GM19467 (cell line): Measurements from ENCODE around the gene PAN2.
"Not testable (repeated sequence)": the region's sequence is repeated elsewhere in the genome, so short reads cannot be mapped to it uniquely, and the experiment has no call there.

Experiments used
- ATAC-seq: cut with Tn5 transposase; IDR thresholded peaks from one replicate; pipeline ENCODE4 v1.9.1; 2021; ENCODE audit warnings: mild to moderate bottlenecking, moderate library complexity; ENCODE audit not compliant: unreplicated experiment

Gene PAN2

GRCh38 chr12:56308714-56309113, 25.1 kb downstream of the PAN2 start:
- no peak for ATAC-seq

DNA sequence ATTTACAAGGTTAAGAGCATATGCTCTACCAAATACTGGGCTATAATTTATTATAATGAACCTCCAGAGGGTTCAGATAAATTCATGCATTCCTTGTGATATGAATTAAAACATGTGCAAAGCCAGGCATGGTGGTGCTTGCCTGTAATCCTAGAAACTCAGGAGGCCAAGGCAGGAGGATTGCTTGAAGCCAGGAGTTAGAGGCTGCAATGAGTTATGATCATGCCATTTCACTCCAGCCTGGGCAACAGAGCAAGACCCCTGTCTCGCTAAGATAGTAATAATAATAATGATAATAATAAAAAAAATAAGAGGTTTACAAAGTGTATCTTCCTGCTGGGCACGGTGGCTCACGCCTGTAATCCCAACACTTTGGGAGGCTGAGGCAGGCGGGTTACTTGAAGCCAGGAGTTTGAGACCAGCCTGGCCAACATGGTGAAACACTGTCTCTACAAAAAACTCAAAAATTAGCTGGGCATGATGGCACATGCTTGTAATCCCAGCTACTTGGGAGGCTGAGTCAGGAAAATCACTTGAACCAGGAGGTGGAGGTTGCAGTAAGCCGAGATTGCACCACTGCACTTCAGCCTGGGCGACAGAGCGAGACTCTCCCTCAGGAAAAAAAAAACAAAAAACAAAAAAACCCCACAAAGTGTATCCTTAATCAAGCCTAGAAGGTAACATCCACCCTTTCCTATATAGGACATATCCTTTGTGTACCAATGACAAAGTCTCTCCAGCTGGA, 26.4 kb downstream of the PAN2 start:
- ATAC-seq = no peak

- ATAC-seq = no peak
Observed at GRCh38 chr12:56304872-56305590, 28.8 kb downstream of the PAN2 start.

DNA sequence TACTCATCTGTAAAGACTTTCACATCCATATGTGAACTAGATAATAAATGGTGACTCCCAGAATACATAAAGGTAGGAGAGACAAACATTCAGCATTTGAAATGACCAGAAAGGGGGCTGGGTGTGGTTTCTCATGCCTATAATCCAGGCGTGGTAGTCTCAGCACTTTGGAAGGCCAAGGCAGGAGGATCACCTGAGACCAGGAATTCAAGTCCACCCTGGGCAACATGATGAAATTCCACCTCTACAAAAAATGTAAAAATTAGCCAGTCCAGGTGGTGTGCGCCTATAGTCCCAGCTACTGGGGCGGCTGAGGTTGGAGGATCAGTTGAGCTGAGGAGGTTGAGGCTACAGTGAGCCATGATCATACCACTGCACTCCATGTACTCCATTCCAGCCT, 29.5 kb downstream of the PAN2 start:
- no peak for ATAC-seq

DNA sequence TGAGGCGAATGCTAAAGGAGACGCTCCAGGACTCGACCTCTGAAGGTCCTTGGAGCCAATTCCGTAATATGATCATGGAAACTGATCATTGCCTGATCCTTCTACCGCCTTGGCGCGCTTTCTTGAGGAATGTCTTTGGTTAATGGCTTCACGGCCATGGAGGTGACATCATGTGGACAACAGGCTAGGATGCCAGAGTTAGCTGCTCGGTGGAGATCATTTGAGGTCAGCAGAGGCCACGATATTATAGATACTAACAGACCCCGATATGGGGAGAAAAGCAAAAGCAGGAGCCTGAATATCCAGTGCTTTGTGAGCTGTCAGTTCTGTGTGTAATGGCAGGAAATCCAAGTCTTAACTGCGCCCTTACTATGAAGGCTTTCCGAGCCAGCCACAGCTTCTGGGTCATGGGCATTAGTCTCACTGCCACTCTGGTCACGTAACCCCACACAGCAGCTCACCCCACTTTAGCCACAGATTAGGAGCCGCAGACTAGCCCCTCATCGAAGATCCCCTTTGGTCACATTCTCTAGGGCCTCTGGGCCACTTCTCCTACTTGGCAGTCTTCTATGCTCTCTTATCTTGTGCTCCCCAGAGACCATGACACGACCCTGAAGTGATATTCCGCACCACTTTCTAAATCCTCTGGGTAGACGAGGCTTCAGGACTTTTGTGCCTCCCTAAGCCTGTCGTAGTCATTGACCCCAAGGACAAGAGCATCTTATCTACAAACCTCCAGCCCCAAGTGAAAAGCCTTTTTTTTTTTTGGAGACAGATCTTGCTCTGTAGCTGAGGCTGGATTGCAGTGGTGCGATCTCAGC, 32.9 kb downstream of the PAN2 start:
- no peak for ATAC-seq

GRCh38 chr12:56299853-56300643, 33.8 kb downstream of the PAN2 start, which contains the start of gene CS:
Gene CS (minus strand): TSS chr12:56300330. CDS start chr12:56300201, 129 bp downstream.
- peak; percentile 94 for ATAC-seq

DNA sequence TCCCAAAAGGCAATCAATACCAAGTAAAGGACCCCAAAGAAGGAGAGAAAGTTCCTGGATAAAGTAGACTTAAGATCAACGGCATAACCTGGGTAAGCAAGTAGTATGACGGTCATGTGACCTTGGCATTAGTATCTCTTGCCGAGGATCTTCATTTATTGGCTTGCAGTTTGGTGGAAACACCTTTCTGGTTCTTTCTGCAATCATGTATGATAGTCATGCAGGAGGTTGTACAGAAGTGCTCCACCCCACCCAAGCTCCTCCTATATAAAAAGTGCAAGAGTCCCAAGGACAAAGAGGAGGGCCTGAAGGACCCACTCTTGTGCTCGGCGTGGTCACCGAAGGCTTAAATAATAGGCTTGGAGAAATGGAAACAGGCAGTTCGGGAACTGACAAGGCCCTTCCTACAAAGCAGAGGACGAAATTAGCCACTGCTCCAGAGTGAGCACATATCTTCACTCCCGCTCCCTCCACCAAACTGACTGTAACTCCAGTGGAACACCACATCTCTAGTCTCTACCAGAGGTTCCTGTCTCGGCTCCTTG, 34.4 kb downstream of the PAN2 start:
- no peak for ATAC-seq

DNA sequence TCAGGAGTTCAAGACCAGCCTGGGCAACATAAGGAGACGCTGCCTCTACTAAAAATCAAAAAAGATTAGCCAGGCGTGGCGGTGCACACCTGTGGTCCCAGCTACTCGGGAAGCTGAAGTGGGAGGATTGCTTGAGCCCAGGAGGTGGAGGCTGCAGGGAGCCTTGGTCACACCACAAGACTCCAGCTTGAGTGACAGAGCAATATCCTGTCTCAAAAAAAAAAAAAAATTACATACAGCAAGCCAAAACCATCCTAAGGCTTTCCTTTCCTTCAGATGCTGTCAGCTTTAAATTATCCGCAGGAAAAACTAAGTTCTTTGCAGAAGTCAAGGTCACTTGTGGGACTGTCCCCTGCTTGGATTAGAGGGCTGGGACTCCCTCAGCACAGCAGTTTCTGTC, 35.0 kb downstream of the PAN2 start:
- ATAC-seq = no peak

DNA sequence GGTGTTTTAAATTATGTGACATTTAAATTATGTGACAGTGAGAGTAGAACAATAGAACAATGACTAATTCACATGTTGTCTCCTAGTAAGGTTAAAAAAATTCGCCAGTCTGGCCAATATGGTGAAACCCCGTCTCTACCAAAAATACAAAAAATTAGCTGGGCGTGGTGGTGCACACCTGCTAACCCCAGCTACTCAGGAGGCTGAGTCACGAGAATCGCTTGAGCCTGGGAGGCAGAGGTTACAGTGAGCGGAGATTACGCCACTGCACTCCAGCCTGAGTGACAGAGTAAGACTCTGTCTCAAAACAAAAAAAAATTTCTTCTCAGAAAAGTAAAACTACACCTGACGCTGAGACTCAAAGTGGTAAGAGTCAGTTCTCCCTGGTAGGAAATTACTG, 36.4 kb downstream of the PAN2 start:
- ATAC-seq = no peak

GRCh38 chr12:56296295-56296694, 37.5 kb downstream of the PAN2 start:
- no peak for ATAC-seq

GRCh38 chr12:56293795-56294194, 40.0 kb downstream of the PAN2 start:
- ATAC-seq = no peak

DNA sequence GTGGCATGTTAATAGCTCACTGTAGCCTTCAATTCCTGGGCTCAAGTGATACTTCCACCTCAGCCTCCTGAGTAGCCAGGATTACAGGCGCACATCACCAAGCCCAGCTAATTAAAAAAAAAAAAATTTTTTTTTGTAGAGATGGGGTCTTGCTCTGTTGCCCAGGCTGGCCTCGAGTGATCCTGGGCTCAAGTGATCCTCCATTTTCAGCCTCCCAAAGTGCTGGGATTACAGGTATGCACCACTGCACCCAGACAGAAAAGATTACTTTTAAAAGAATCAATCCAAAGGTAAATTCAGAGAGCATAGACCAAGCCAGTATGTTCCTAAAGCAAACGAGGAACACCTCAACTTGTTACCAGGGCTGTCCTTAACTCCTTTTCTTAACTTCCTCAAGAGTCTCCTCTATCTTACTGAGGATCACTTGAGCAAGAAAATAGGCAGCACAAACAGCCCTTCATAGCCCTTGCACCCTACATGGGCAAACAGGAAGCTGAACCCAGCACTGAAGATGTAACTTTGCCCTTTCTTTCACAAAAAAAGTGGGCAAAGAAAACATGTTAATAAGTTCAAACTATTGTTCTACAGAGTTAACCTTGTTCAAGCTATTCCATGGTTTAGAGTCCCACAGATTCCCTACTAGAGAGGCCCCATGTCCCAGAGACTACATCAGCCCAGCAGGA, 45.0 kb downstream of the PAN2 start:
- no peak for ATAC-seq

- no peak for ATAC-seq
Observed at GRCh38 chr12:56286044-56286830, 47.6 kb downstream of the PAN2 start.

GRCh38 chr12:56284263-56284662, 49.5 kb downstream of the PAN2 start:
- ATAC-seq = not testable (repeated sequence)

GRCh38 chr12:56282579-56282978, 51.2 kb downstream of the PAN2 start:
- ATAC-seq = no peak

- no peak for ATAC-seq
Observed at GRCh38 chr12:56282030-56282429, 51.8 kb downstream of the PAN2 start.

DNA sequence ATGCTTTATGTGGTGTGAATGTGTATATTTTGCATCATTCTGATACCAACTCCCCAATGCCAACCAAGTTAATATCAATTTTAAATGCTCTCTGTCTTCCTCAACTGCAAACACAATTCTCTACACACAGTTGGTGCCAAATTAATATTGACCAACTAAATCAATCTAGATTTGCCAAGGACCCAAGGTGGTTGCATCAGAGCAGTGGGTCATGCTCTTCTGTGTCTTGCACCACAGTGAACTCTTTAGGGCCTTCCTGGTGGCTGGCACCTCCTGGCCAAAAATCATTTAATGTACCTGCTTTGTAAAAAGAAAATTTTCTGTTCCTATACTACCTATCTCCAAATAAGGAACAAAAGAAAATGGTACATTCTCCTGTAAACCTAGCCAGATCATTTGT, 53.0 kb downstream of the PAN2 start:
- ATAC-seq = no peak

DNA sequence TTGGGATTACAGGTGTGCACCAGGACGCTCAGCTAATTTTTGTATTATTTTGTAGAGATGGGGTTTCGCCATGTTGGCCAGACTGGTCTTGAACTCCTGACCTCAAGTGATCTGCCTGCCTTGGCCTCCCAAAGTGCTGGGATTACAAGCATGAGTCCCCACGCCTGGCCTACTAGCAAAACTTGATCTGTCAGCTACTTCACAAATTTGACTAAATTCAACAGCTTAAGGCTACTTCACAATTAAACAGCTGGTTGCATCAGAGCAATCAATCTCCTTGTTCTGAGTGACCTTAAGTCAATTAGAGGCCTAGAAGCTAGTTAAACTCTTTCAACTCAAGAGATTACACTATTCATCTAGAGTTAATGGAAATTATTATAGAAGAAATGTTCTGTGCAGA, 54.9 kb downstream of the PAN2 start:
- ATAC-seq = no peak

DNA sequence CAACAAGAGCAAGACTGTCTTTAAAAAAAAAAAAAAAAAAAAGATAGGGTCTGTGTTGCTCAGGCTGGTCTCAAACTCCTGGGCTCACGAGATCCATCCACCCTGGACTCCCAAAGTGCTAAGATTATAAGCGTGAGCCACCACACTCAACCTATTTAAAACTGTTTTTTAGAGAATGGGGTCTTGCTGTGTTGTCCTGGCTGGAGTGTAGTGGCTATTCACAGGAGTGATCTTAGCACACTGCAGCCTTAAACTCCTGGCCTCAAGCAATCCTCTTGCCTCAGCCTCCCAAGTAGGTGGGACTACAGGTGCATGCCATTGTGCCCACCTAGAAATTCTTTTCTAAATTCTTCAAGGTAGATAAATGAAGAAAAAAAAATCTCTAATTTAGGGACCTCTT, 59.5 kb downstream of the PAN2 start:
- ATAC-seq = no peak
